Heart left ventricle (tissue), 16 donors: ENCODE measurements around the gene CAMKMT. TPM values are rescaled to one million over a fixed set of nuclear protein-coding genes. Genes with fewer than 3 reads are reported as not detected.

Experiments
- ATAC-seq, 4 donors: fragments of 200-7000 bp; cut with Tn5 transposase; one replicate each; pipeline ENCODE4 v1.9.1; 2020 to 2022; ENCODE audit warnings: moderate library complexity in 4 of 4, mild to moderate bottlenecking in 3 of 4, moderate number of reproducible peaks in 1 of 4
- DNase-seq, 5 donors: peaks; one replicate each; pipeline ENCODE4 v3.0.0-alpha.2; 2020
- H3K27ac ChIP-seq, 12 donors: fragments of 200-600 bp; sonication (generic) in 4 of 12; one replicate each; pipeline versions ENCODE4 v1.5.0 to v1.8.0; 2016 to 2022; ENCODE audit warnings: mild to moderate bottlenecking in 2 of 12
- H3K27me3 ChIP-seq, 9 donors: fragments of 200-600 bp; sonication (generic) in 2 of 9; one replicate each; pipeline versions ENCODE4 v1.5.1 to v1.8.0; 2016 to 2022; ENCODE audit warnings: mild to moderate bottlenecking in 3 of 9
- H3K36me3 ChIP-seq, 9 donors: fragments of 200-600 bp; sonication (generic) in 2 of 9; one replicate each; pipeline versions ENCODE4 v1.5.0 to v1.8.0; 2018 to 2022; ENCODE audit warnings: mild to moderate bottlenecking in 2 of 9
- H3K4me1 ChIP-seq, 12 donors: fragments of 200-600 bp; sonication (generic) in 4 of 12; one replicate each; pipeline versions ENCODE4 v1.5.0 to v1.8.0; 2016 to 2022; ENCODE audit warnings: mild to moderate bottlenecking in 3 of 12
- H3K4me3 ChIP-seq, 12 donors: fragments of 200-600 bp; sonication (generic) in 4 of 12; one replicate each; pipeline versions ENCODE4 v1.5.0 to v1.8.0; 2017 to 2022; ENCODE audit warnings: mild to moderate bottlenecking in 9 of 12, moderate library complexity in 4 of 12
- H3K9me3 ChIP-seq, 12 donors: fragments of 200-600 bp; sonication (generic) in 4 of 12; one replicate each; pipeline versions ENCODE4 v1.5.0 to v1.8.0; 2016 to 2022; ENCODE audit warnings: mild to moderate bottlenecking in 1 of 12
- POLR2A ChIP-seq, 2 donors: fragments of 450-650 bp; IDR thresholded peaks; one replicate each; pipeline ENCODE4 v1.6.1; 2017; ENCODE audit warnings: antibody characterized with exemption in 2 of 2, mild to moderate bottlenecking in 2 of 2, moderate library complexity in 2 of 2
- WGBS, 4 donors: extraction: QIAGEN DNeasy Blood & Tissue Kit in 2 of 4; methylation state at CpG; one replicate each; pipeline versions ENCODE4 v1.1.5 to v1.1.7; 2013 to 2018; 5-methylcytosine and 5-hydroxymethylcytosine counted together
- intact Hi-C, 10 donors: fragments of 100-400 bp; cut with DNase I; formaldehyde crosslinking; loops; one replicate each; pipeline versions ENCODE4 v1.11.1 to v1.14.2; 2022
- polyA plus RNA-seq, 2 donors: library from polyadenylated mRNA; stranded (reverse); fragments of 200-250 nt; gene quantifications; one replicate each; pipeline ENCODE4 v1.2.3, GENCODE V29; 2013
- total RNA-seq, 9 donors: library from RNA; depleted of rRNA in 2 of 9; stranded (reverse); fragments of >200 nt in 2 of 9; fragmentation: NEBNext Ultra II Directional in 3 of 9; extraction: Animal tissue kit (Norgen Biotek cat#: 25700) in 3 of 9; gene quantifications; one replicate each; pipeline versions ENCODE4 v1.1.0 to v1.2.4, GENCODE V29; 2016 to 2023
- TF ChIP-seq, protein P1 (sequence below), 12 donors: fragments of 200-600 bp; sonication (generic) in 4 of 12; IDR thresholded peaks; one replicate each; pipeline versions ENCODE4 v1.5.0 to v1.8.0; 2018 to 2022; ENCODE audit warnings: antibody characterized with exemption in 12 of 12, mild to moderate bottlenecking in 5 of 12
- donor health status: ischemic (EF 13 %, LVEDD 7.1; RV severe dilation, severe dysfunction).
- donor health status: healthy with polysubstance abuse.
- donor health status: DM: no; HTN: yes; CAD: no.
- donor health status: DM: no; HTN: no; CAD: no.
- donor health status: ischemic (EF 25% LVEDD 6.9; RV normal size, moderate dysfunction).
- donor health status: ischemic (EF 25% LVEDD 5.7; RV mildly dilated, moderate dysfunction).
- donor health status: healthy.
- donor health status: DM: yes; HTN: yes; CAD: no.
- donor health status: ischemic (EF 35%, LVEDD 5.7; RV mildly dilated, moderate dysfunction).
- donor health status: nonischemic (EF 11% LVEDD 7.7; RV severe dilation, severe dysfunction).
- donor health status: DM: yes; HTN: yes; CAD: no.
- donor health status: PGD.
- donor health status: ischemic (EF 29% LVEDD 5.4; RV normal size, mild dysfunction).
- donor health status: nonischemic (EF 23%, LVEDD 6.1; RV moderate dilation, normal function).

CAMKMT gene
- total and polyA plus RNA-seq, 11 donors: 2.5 to 10.1 (median 4.4) TPM

DNA sequence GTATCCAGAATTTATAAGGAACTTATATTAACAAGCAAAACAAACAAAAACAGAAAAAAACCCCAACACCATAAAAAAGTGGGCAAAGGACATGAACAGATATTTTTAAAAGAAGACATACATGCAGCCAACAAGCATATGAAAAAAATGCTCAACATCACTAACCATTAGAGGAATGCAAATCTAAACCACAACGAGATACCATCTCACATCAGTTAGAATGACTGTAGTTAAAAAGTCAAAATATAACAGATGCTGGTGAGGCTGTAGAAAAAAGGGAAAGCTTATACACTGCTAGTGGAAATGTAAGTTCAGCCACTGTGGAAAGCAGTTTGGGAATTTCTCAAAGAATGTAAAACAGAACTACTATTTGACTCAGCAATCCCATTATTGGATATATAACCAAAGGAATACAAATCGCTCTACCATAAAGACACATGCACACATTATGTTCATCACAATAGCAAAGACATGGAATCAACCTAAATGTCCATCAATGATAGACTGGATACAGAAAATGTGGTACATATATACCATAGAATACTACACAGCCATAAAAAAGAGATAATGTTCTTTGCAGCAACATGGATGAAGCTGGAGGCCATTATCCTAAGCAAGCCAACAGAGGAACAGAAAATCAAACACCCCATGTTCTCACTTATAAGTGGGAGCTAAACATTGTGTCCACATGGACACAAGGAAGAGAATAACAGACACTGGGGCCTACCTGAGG is 25.8 kb upstream of the CAMKMT start:
- WGBS, 4 donors: 71 to 95% (median 93%) methylated on average over 2 of the region's 2 CpGs
- intact Hi-C loops: loop anchor here in 1 of 10 donors (10.0 kb wide), 1 partner anchor 91 kb away; no protein-coding TSS in a partner anchor
- peaks cover 0 to 17% (median 0%) of the 10 kb centered on the region in 12 donors for H3K4me1 ChIP-seq
- no peak for DNase-seq
- H3K9me3 ChIP-seq: no peaks in the 10 kb centered on the region
- H3K4me3 ChIP-seq: no peak overlapping the region
- peaks cover 0 to 100% (median 78%) of the 10 kb centered on the region in 9 donors for H3K36me3 ChIP-seq
- H3K27me3 ChIP-seq: no peaks in the 10 kb centered on the region
- TF ChIP-seq, protein P1, sequence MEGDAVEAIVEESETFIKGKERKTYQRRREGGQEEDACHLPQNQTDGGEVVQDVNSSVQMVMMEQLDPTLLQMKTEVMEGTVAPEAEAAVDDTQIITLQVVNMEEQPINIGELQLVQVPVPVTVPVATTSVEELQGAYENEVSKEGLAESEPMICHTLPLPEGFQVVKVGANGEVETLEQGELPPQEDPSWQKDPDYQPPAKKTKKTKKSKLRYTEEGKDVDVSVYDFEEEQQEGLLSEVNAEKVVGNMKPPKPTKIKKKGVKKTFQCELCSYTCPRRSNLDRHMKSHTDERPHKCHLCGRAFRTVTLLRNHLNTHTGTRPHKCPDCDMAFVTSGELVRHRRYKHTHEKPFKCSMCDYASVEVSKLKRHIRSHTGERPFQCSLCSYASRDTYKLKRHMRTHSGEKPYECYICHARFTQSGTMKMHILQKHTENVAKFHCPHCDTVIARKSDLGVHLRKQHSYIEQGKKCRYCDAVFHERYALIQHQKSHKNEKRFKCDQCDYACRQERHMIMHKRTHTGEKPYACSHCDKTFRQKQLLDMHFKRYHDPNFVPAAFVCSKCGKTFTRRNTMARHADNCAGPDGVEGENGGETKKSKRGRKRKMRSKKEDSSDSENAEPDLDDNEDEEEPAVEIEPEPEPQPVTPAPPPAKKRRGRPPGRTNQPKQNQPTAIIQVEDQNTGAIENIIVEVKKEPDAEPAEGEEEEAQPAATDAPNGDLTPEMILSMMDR (IDR thresholded peaks at IDR 0.05): no peak
- TF ChIP-seq POLR2A (IDR thresholded peaks at IDR 0.05): no peak
- no peak for ATAC-seq
- H3K27ac ChIP-seq: no peak overlapping the region

DNA sequence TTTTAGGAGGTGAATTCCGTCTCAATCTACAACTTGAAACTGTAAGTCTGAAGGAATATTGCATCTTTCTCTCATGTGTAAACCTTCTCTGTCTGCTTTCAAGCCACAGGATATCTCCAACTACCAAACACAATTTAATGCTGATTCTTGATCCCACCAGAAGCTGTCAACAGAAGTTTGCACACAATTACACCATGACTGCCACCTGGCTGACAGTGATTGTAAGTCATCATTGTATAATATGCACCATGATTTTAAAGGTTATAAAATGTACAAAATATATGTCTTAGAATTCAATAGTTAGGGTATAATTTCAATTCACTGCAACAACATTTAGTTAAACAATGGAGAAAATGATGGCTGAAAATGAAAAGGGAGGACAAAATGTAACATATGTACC is 18.9 kb upstream of the CAMKMT start:
- DNase-seq: no peak
- no peaks in the 10 kb centered on the region for H3K9me3 ChIP-seq
- H3K27me3 ChIP-seq: no peaks in the 10 kb centered on the region
- WGBS, 4 donors: 82 to 94% (median 92%) methylated on average over 1 of the region's 1 CpG
- no peak overlapping the region for H3K27ac ChIP-seq
- intact Hi-C loops: loop anchor here in 4 of 10 donors (5.0 to 10.0 kb wide), 3 partner anchors 98 to 258 kb away; no protein-coding TSS in a partner anchor
- TF ChIP-seq, protein P1 (IDR thresholded peaks at IDR 0.05): peak in 9 of 12 donors; percentile 10 to 50 (median 37)
- TF ChIP-seq POLR2A (IDR thresholded peaks at IDR 0.05): no peak
- no peak overlapping the region for H3K4me3 ChIP-seq
- no peak for ATAC-seq
- peaks cover 0 to 15% (median 4%) of the 10 kb centered on the region in 12 donors for H3K4me1 ChIP-seq
- H3K36me3 ChIP-seq: peaks cover 0 to 86% (median 76%) of the 10 kb centered on the region in 9 donors

DNA sequence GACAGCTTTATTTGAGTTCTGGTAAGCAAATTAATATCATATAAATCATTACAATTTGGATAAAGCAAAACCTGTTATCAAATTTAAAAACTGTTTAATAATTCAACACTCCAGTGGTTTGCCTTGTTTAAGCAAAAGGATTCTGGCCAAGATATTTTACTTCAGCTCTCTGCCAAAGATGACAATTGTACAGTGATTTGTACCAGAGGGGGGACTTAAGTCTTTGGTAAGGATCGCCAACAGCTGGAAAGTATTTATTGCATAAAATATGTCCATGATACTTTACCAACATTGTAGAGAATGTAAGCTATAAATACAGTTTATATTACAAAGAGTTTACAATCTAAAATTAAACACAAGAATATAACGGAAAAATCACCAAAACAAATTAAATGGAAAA is 14.2 kb upstream of the CAMKMT start:
- DNase-seq (no peak), ATAC-seq (peak in 1 of 4 donors; percentile 15)
- Histone ChIP-seq H3K27ac (peak overlapping the region in 1 of 12 donors; percentile 35), H3K4me3 (no peak overlapping the region), H3K36me3 (peaks cover 0 to 39% (median 31%) of the 10 kb centered on the region in 9 donors), H3K4me1 (peaks cover 0 to 58% (median 36%) of the 10 kb centered on the region in 12 donors), H3K9me3 (no peaks in the 10 kb centered on the region), H3K27me3 (no peaks in the 10 kb centered on the region)
- TF ChIP-seq, protein P1 (IDR thresholded peaks at IDR 0.05): no peak
- TF ChIP-seq POLR2A (IDR thresholded peaks at IDR 0.05): no peak
- WGBS, 4 donors: 71 to 81% (median 78%) methylated on average over 2 of the region's 2 CpGs
- intact Hi-C loops: loop anchor here in 3 of 10 donors (10.0 kb wide), 2 partner anchors 103 to 263 kb away; no protein-coding TSS in a partner anchor

DNA sequence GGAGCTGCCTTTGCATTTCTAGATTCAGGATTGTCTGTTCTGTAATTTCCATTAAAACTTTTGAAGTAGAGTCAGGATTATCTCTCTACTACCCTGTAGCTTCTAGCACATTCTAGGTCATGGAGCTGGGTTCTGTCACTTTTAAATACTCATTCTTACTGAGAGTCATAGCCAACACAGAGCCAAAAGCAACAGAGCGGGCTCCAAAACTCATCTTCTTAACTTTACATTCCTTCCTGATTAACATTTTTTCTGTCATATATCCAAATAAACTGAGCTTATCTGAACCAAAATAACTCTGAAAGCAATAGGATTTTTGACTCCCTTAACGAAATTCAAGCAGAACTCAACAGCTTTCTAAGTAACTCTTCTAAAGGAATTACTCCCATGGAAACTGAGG is 13.3 kb upstream of the CAMKMT start:
- peak overlapping the region in 1 of 12 donors; percentile 20 for H3K4me3 ChIP-seq
- DNase-seq: peak in 3 of 5 donors; percentile 27 to 37 (median 35)
- TF ChIP-seq, protein P1 (IDR thresholded peaks at IDR 0.05): no peak
- TF ChIP-seq POLR2A (IDR thresholded peaks at IDR 0.05): no peak
- H3K27ac ChIP-seq: peak overlapping the region in 5 of 12 donors; percentile 17 to 65 (median 35)
- peaks cover 0 to 63% (median 36%) of the 10 kb centered on the region in 12 donors for H3K4me1 ChIP-seq
- H3K9me3 ChIP-seq: no peaks in the 10 kb centered on the region
- intact Hi-C loops: loop anchor here in 3 of 10 donors (10.0 kb wide), 2 partner anchors 104 to 264 kb away; no protein-coding TSS in a partner anchor
- peaks cover 0 to 30% (median 22%) of the 10 kb centered on the region in 9 donors for H3K36me3 ChIP-seq
- peak in 3 of 4 donors; percentile 68 to 86 (median 80) for ATAC-seq
- 51 to 73% (median 60%) methylated on average over 2 of the region's 2 CpGs for WGBS, 4 donors
- no peaks in the 10 kb centered on the region for H3K27me3 ChIP-seq
